Skeletal muscle satellite cell (primary cell): Measurements from ENCODE around the gene IFNK.

Experiments used
- H3K27me3 ChIP-seq: 2 replicates; pipeline ENCODE4 v1.7.0; 2013; ENCODE audit warnings: low read length; ENCODE audit not compliant: control insufficient read depth, insufficient read depth
- H3K36me3 ChIP-seq: 2 replicates; pipeline ENCODE4 v1.7.0; 2013; ENCODE audit warnings: mild to moderate bottlenecking, control low read depth, low read length; ENCODE audit not compliant: insufficient read depth
- H3K4me1 ChIP-seq: 2 replicates; pipeline ENCODE4 v1.7.0; 2013; ENCODE audit warnings: low read length; ENCODE audit not compliant: control insufficient read depth, insufficient read depth
- H3K4me2 ChIP-seq: 2 replicates; pipeline ENCODE4 v1.7.0; 2013; ENCODE audit warnings: mild to moderate bottlenecking, low read length
- H3K4me3 ChIP-seq: 2 replicates; pipeline ENCODE4 v1.7.0; 2013; ENCODE audit warnings: low read length
- H3K9ac ChIP-seq: 2 replicates; pipeline ENCODE4 v1.7.0; 2013; ENCODE audit warnings: mild to moderate bottlenecking, low read depth, low read length, moderate library complexity
- H3K9me3 ChIP-seq: replicated peaks from 2 replicates; pipeline ENCODE4 v1.7.0; 2013; ENCODE audit warnings: mild to moderate bottlenecking, control low read depth, low read length

Gene IFNK

GRCh38 chr9:27563738-27564430 is 39.8 kb downstream of the IFNK start:
- H3K9ac ChIP-seq: no peak overlapping the region
- H3K4me2 ChIP-seq: no peak overlapping the region
- H3K36me3 ChIP-seq: no peaks in the 10 kb centered on the region
- no peaks in the 10 kb centered on the region for H3K27me3 ChIP-seq
- H3K4me1 ChIP-seq: no peaks in the 10 kb centered on the region
- no peak overlapping the region for H3K4me3 ChIP-seq
- H3K9me3 ChIP-seq: no peaks in the 10 kb centered on the region

- Histone ChIP-seq H3K4me2 (no peak overlapping the region), H3K4me3 (no peak overlapping the region), H3K36me3 (no peaks in the 10 kb centered on the region), H3K4me1 (no peaks in the 10 kb centered on the region), H3K9ac (no peak overlapping the region), H3K9me3 (no peaks in the 10 kb centered on the region), H3K27me3 (no peaks in the 10 kb centered on the region)
Measured at GRCh38 chr9:27564670-27565069, 40.6 kb downstream of the IFNK start.

- no peak overlapping the region for H3K4me2 ChIP-seq
- no peak overlapping the region for H3K4me3 ChIP-seq
- no peaks in the 10 kb centered on the region for H3K27me3 ChIP-seq
- no peaks in the 10 kb centered on the region for H3K4me1 ChIP-seq
- no peak overlapping the region for H3K9ac ChIP-seq
- H3K9me3 ChIP-seq: no peaks in the 10 kb centered on the region
- no peaks in the 10 kb centered on the region for H3K36me3 ChIP-seq
Measured at GRCh38 chr9:27565696-27566095, 41.6 kb downstream of the IFNK start.

GRCh38 chr9:27566118-27566517 is 42.0 kb downstream of the IFNK start:
- H3K9ac ChIP-seq: no peak overlapping the region
- no peaks in the 10 kb centered on the region for H3K36me3 ChIP-seq
- no peak overlapping the region for H3K4me2 ChIP-seq
- H3K9me3 ChIP-seq: no peaks in the 10 kb centered on the region
- no peak overlapping the region for H3K4me3 ChIP-seq
- no peaks in the 10 kb centered on the region for H3K27me3 ChIP-seq
- H3K4me1 ChIP-seq: no peaks in the 10 kb centered on the region

- H3K36me3 ChIP-seq: no peaks in the 10 kb centered on the region
- H3K4me1 ChIP-seq: peaks cover 13% of the 10 kb centered on the region
- no peak overlapping the region for H3K4me2 ChIP-seq
- no peaks in the 10 kb centered on the region for H3K9me3 ChIP-seq
- H3K9ac ChIP-seq: no peak overlapping the region
- no peak overlapping the region for H3K4me3 ChIP-seq
- H3K27me3 ChIP-seq: peaks cover under 1% of the 10 kb centered on the region
Measured at GRCh38 chr9:27569406-27569805, 45.3 kb downstream of the IFNK start.

- no peaks in the 10 kb centered on the region for H3K9me3 ChIP-seq
- no peak overlapping the region for H3K9ac ChIP-seq
- H3K4me2 ChIP-seq: no peak overlapping the region
- H3K36me3 ChIP-seq: no peaks in the 10 kb centered on the region
- H3K27me3 ChIP-seq: peaks cover 5% of the 10 kb centered on the region
- H3K4me3 ChIP-seq: no peak overlapping the region
- H3K4me1 ChIP-seq: peaks cover 14% of the 10 kb centered on the region
Measured at GRCh38 chr9:27571011-27571410, 46.9 kb downstream of the IFNK start.

GRCh38 chr9:27572061-27572460 is 48.0 kb downstream of the IFNK start:
- H3K4me2 ChIP-seq: peak overlapping the region; percentile 91
- no peaks in the 10 kb centered on the region for H3K9me3 ChIP-seq
- H3K4me1 ChIP-seq: peaks cover 14% of the 10 kb centered on the region
- H3K36me3 ChIP-seq: no peaks in the 10 kb centered on the region
- peaks cover 5% of the 10 kb centered on the region for H3K27me3 ChIP-seq
- peak overlapping the region; percentile 85 for H3K9ac ChIP-seq
- peak overlapping the region; percentile 83 for H3K4me3 ChIP-seq

GRCh38 chr9:27572566-27572917 is 48.5 kb downstream of the IFNK start:
- peak overlapping the region; percentile 85 for H3K9ac ChIP-seq
- peak overlapping the region; percentile 91 for H3K4me2 ChIP-seq
- no peaks in the 10 kb centered on the region for H3K36me3 ChIP-seq
- H3K4me3 ChIP-seq: peak overlapping the region; percentile 83
- H3K9me3 ChIP-seq: no peaks in the 10 kb centered on the region
- peaks cover 14% of the 10 kb centered on the region for H3K4me1 ChIP-seq
- peaks cover 5% of the 10 kb centered on the region for H3K27me3 ChIP-seq

GRCh38 chr9:27572918-27573633 is 49.0 kb downstream of the IFNK start, which contains the start of gene C9orf72:
Gene C9orf72 (minus strand): TSS chr9:27573481. CDS start chr9:27567120, 6,361 bp downstream.
- Histone ChIP-seq H3K4me2 (peak within 1 kb of the TSS; percentile 91), H3K36me3 (no peaks in the 10 kb centered on the region), H3K27me3 (peaks cover 5% of the 10 kb centered on the region), H3K9ac (peak within 1 kb of the TSS; percentile 85), H3K4me3 (peak within 1 kb of the TSS; percentile 83), H3K4me1 (peaks cover 14% of the 10 kb centered on the region), H3K9me3 (no peaks in the 10 kb centered on the region)

- peak overlapping the region; percentile 78 for H3K4me2 ChIP-seq
- H3K36me3 ChIP-seq: no peaks in the 10 kb centered on the region
- peaks cover 5% of the 10 kb centered on the region for H3K27me3 ChIP-seq
- peak overlapping the region; percentile 85 for H3K9ac ChIP-seq
- peak overlapping the region; percentile 83 for H3K4me3 ChIP-seq
- H3K9me3 ChIP-seq: no peaks in the 10 kb centered on the region
- peaks cover 14% of the 10 kb centered on the region for H3K4me1 ChIP-seq
Measured at GRCh38 chr9:27573634-27574590, 49.8 kb downstream of the IFNK start.
